GM12878 (cell line): ENCODE results near the gene TBCD. TPM values are rescaled to one million over a fixed set of nuclear protein-coding genes. Genes with fewer than 3 reads are reported as not detected.

Experiments used
- ATAC-seq: fragments of 200-7000 bp; cut with Tn5 transposase; 3 replicates; pipeline ENCODE4 v1.9.1; 2020; ENCODE audit warnings: mild to moderate bottlenecking, moderate library complexity
- BruUV-seq: library from RNA; stranded (reverse); fragments of 400-500 nt; replicated peaks from 2 replicates; lab custom pipeline; 2021; lab: Mats Ljungman, UMichigan
- CTCF ChIA-PET: fragments of 300-600 bp; sonication (Branson Sonifier 250); formaldehyde crosslinking; extraction: SDS; loops from one replicate; lab custom pipeline; 2021; ENCODE audit warnings: inconsistent platforms; lab: Yijun Ruan, JAX
- POLR2A ChIA-PET: fragments of 350-600 bp; formaldehyde crosslinking; extraction: SDS; loops from one replicate; lab custom pipeline; 2021; ENCODE audit warnings: inconsistent platforms; lab: Charles Lee
- RAD21 ChIA-PET: fragments of 300-600 bp; sonication (Branson Sonifier 250); formaldehyde crosslinking; loops from one replicate; lab custom pipeline; 2023; ENCODE audit warnings: antibody characterized with exemption; ENCODE audit not compliant: unreplicated experiment; lab: Charles Lee
- SMC1A ChIA-PET: fragments of 300-600 bp; sonication (Branson Sonifier 250); formaldehyde crosslinking; loops from one replicate; lab custom pipeline; 2023; ENCODE audit not compliant: unreplicated experiment, uncharacterized antibody; lab: Charles Lee
- DNase-seq: peaks from one replicate; pipeline ENCODE4 v3.0.0-alpha.2; 2011; ENCODE audit warnings: low read depth, low spot score
- FAIRE-seq: peaks from 3 replicates; lab custom pipeline; 2011; peaks lifted over from hg19 to GRCh38; lab: Jason Lieb, UNC
- H2AFZ ChIP-seq: 2 replicates; pipeline ENCODE4 v1.6.0; 2011; ENCODE audit warnings: low read depth, low read length, control low read depth; ENCODE audit not compliant: control insufficient read depth
- H3K27ac ChIP-seq: 2 replicates; pipeline ENCODE4 v1.5.1; 2011; ENCODE audit warnings: control low read depth; ENCODE audit not compliant: control insufficient read depth, insufficient read depth
- H3K27me3 ChIP-seq, 2 experiments: replicated peaks in 1 of 2; 2 replicates each; pipeline versions ENCODE4 v1.6.0 to v1.6.1; 2011; ENCODE audit warnings: low read length in 1 of 2; ENCODE audit not compliant: control insufficient read depth in 2 of 2, insufficient read depth in 2 of 2
- H3K36me3 ChIP-seq, 2 experiments: 2 replicates each; pipeline ENCODE4 v1.5.1; 2011; ENCODE audit warnings: low read length in 1 of 2; ENCODE audit not compliant: control insufficient read depth in 2 of 2, insufficient read depth in 2 of 2
- H3K4me1 ChIP-seq: 2 replicates; pipeline ENCODE4 v1.6.1; 2011; ENCODE audit warnings: mild to moderate bottlenecking, low read length, moderate library complexity, mixed read lengths; ENCODE audit not compliant: control insufficient read depth, insufficient read depth
- H3K4me2 ChIP-seq: 2 replicates; pipeline ENCODE4 v1.6.0; 2011; ENCODE audit warnings: control low read depth; ENCODE audit not compliant: control insufficient read depth, insufficient read depth
- H3K4me3 ChIP-seq: fragments of 200-600 bp; sonication (generic); 2 replicates; pipeline ENCODE4 v1.5.1; 2016
- H3K79me2 ChIP-seq: 2 replicates; pipeline ENCODE4 v1.6.0; 2011; ENCODE audit warnings: low read length; ENCODE audit not compliant: control insufficient read depth, insufficient read depth
- H3K9ac ChIP-seq: 2 replicates; pipeline ENCODE4 v1.8.0; 2011; ENCODE audit warnings: low read length, control low read depth, mixed read lengths; ENCODE audit not compliant: control insufficient read depth, insufficient read depth
- H3K9me3 ChIP-seq: replicated peaks from 3 replicates; pipeline ENCODE4 v1.5.1; 2011; ENCODE audit warnings: mild to moderate bottlenecking, low read length; ENCODE audit not compliant: control insufficient read depth, insufficient read depth
- H4K20me1 ChIP-seq: 2 replicates; pipeline ENCODE4 v1.6.0; 2011; ENCODE audit not compliant: control insufficient read depth, insufficient read depth
- ATF7 ChIP-seq: fragments of 450-650 bp; IDR thresholded peaks from 2 replicates; pipeline ENCODE4 v1.6.1; 2016; ENCODE audit warnings: low read depth, mild to moderate bottlenecking
- BHLHE40 ChIP-seq, 2 experiments: fragments of 450-650 bp in 1 of 2; IDR thresholded peaks; 2 replicates each; pipeline ENCODE4 v1.6.1; 2011 to 2017; ENCODE audit warnings: low read depth in 2 of 2, borderline replicate concordance in 1 of 2, improper control_type of control experiment in 1 of 2, low read length in 1 of 2, mild to moderate bottlenecking in 1 of 2
- CTCF ChIP-seq, 3 experiments: IDR thresholded peaks in 2 of 3; conservative IDR thresholded peaks in 1 of 3; 2 replicates each; pipeline ENCODE4 v1.5.1; 2011; ENCODE audit warnings: low read depth in 3 of 3, low read length in 3 of 3, mild to moderate bottlenecking in 3 of 3, control low read depth in 2 of 3, moderate library complexity in 2 of 3, inconsistent platforms in 1 of 3, mixed read lengths in 1 of 3; ENCODE audit not compliant: control insufficient read depth in 2 of 3, insufficient read depth in 1 of 3; ENCODE audit errors: extremely low read depth in 1 of 3
- E2F8 ChIP-seq: fragments of 450-650 bp; IDR thresholded peaks from 2 replicates; pipeline ENCODE4 v1.6.1; 2018; ENCODE audit warnings: mild to moderate bottlenecking, low read depth, moderate library complexity; ENCODE audit not compliant: partially characterized antibody
- IRF5 ChIP-seq: fragments of 450-650 bp; IDR thresholded peaks from 2 replicates; pipeline ENCODE4 v1.6.1; 2017; ENCODE audit warnings: borderline replicate concordance
- NRF1 ChIP-seq: conservative IDR thresholded peaks from 2 replicates; pipeline ENCODE4 v1.6.1; 2011; ENCODE audit warnings: mild to moderate bottlenecking, low read depth, low read length, improper control_type of control experiment
- POLR2A ChIP-seq: IDR thresholded peaks from 2 replicates; pipeline ENCODE4 v1.6.1; 2011; ENCODE audit warnings: low read depth, mild to moderate bottlenecking, low read length
- RAD21 ChIP-seq: IDR thresholded peaks from 2 replicates; pipeline ENCODE4 v1.6.1; 2011; ENCODE audit warnings: mild to moderate bottlenecking, low read depth, low read length, moderate library complexity; ENCODE audit not compliant: insufficient read depth
- ZBED1 ChIP-seq: IDR thresholded peaks from 2 replicates; pipeline ENCODE4 v1.6.1; 2016; ENCODE audit warnings: borderline replicate concordance
- WGBS: methylation state at CpG from one replicate; pipeline ENCODE4 v1.1.6; 2016; ENCODE audit warnings: low lambda C conversion rate; ENCODE audit not compliant: insufficient replicate concordance, insufficient coverage; ENCODE audit errors: missing lambda C conversion rate; 5-methylcytosine and 5-hydroxymethylcytosine counted together
- in situ Hi-C: fragments of 300-500 bp; cut with MboI; formaldehyde crosslinking; loops from 9 replicates; pipeline ENCODE4 v1.14.3; 2018; ENCODE audit warnings: mixed read lengths
- intact Hi-C: fragments of 100-400 bp; cut with micrococcal nuclease; formaldehyde crosslinking; loops from one replicate; pipeline ENCODE4 v1.14.2; 2022; ENCODE audit not compliant: unreplicated experiment
- polyA plus RNA-seq, 11 experiments: library from polyadenylated mRNA; depleted of rRNA in 4 of 11; unstranded in 6 of 11; stranded (reverse) in 5 of 11; fragments of >200 nt; fragmentation: Nextera tagmentation in 4 of 11; fragmentation: Illumina TruSeq in 1 of 11; extraction: Ambion mirVana in 4 of 11; extraction: Trizol in 1 of 11; gene quantifications; 1 replicate in 1 of 11; 2 replicates in 10 of 11; pipeline versions ENCODE4 v1.2.1 to v1.2.3, GENCODE V29; 2011 to 2016; ENCODE audit warnings: inconsistent platforms in 2 of 11, missing spikeins in 2 of 11, low read depth in 1 of 11
- total RNA-seq, 4 experiments: library from RNA; depleted of rRNA in 3 of 4; stranded (reverse); fragments of >200 nt in 3 of 4; fragmentation: Illumina TruSeq in 1 of 4; extraction: Trizol in 1 of 4; gene quantifications; 2 replicates each; pipeline versions ENCODE4 v1.2.1 to v1.2.3, GENCODE V29; 2013 to 2021
- TF ChIP-seq, protein P1 (sequence below): IDR thresholded peaks from 2 replicates; pipeline ENCODE4 v1.6.1; 2011; ENCODE audit warnings: low read depth, low read length, improper control_type of control experiment, borderline replicate concordance

The TBCD gene
- total and polyA plus RNA-seq, 10 of the 15 experiments (the other 5 are each of a cell fraction or from before 2014, with no cell fraction given): 10.3 to 114 (median 52.4) TPM

DNA sequence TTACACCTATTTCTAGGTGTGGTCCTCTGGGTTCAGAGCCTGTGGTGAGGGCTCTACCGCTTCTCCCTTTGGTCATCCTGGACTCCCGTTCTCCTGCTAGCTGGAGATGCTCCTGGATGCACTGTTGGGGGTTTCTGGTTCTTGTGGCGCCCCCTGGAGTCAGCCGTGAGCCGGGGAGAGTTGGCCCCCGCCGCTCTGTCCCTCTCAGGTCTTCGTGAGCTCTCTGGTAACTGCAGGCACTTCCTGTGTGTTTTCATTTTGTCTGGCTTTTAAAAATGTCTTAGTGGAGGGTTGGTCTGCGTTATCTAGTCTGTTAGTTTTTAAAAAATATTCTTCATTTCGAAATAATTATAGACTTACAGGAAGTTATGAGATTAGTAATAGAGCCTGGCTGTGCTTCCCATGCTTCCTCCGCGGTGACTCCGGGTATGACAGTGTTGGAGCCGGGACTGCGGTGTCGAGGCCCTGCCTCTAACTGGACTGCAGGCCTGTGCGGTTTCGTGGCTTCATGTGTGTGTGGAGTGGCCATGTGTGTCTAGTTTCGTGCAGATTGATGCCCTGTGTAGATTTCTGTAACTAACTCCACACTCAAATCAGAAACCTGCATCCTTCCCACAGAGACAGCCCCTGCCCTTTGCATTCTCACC, 166.0 kb downstream of the TBCD start:
- WGBS: 77% methylated on average over 19 of the region's 19 CpGs
- BruUV-seq: no TSS peak
- Histone ChIP-seq H3K4me1 (peaks cover 24% of the 10 kb centered on the region), H3K27ac (no peak overlapping the region), H3K27me3 (no peaks in the 10 kb centered on the region), H3K4me3 (no peak overlapping the region)
- POLR2A ChIA-PET: interaction anchor here (0.6 kb wide), 1 partner anchor 46 kb away, joined by 3 read pairs; no protein-coding TSS in a partner anchor
- DNase-seq: no peak
- in situ Hi-C loops: no loop called here
- TF ChIP-seq IRF5 (no peak), ATF7 (no peak), NRF1 (no peak), BHLHE40 (IDR thresholded peaks at IDR 0.05; ENCODE audit: borderline replicate concordance in 1 of 2, low read depth in 2 of 2, low read length in 1 of 2) (no peak), RAD21 (peak; percentile 9; the same call in 1 of the 2 replicates), E2F8 (no peak), CTCF (IDR thresholded peaks at IDR 0.05 in 2 of 3, conservative IDR thresholded peaks at IDR 0.05 in 1 of 3; ENCODE audit: control insufficient read depth in 2 of 3, extremely low read depth in 1 of 3, insufficient read depth in 1 of 3, low read depth in 3 of 3, low read length in 3 of 3) (peak in 2 of 3 experiments; percentile 20 to 23; a peak in 1 of 6 replicates), POLR2A (no peak), ZBED1 (no peak)
- TF ChIP-seq, protein P1, sequence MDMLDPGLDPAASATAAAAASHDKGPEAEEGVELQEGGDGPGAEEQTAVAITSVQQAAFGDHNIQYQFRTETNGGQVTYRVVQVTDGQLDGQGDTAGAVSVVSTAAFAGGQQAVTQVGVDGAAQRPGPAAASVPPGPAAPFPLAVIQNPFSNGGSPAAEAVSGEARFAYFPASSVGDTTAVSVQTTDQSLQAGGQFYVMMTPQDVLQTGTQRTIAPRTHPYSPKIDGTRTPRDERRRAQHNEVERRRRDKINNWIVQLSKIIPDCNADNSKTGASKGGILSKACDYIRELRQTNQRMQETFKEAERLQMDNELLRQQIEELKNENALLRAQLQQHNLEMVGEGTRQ: no peak
- TF ChIP-seq, all 136 proteins: peak for 2
- intact Hi-C loops: no loop called here
- Histone ChIP-seq H3K9me3 (no peaks in the 10 kb centered on the region), H3K4me2 (no peak overlapping the region), H3K79me2 (no peaks in the 10 kb centered on the region), H2AFZ (no peak overlapping the region), H3K9ac (no peak overlapping the region), H3K36me3 (peaks cover 2 to 13% of the 10 kb centered on the region in 2 experiments; a peak in 3 of 4 replicates), H4K20me1 (no peaks in the 10 kb centered on the region)
- FAIRE-seq (no peak), ATAC-seq (no peak)
- ChIA-PET CTCF (interaction anchor here (1.3 kb wide), 1 partner anchor 136 kb away, joined by 6 read pairs; no protein-coding TSS in a partner anchor), SMC1A (interaction anchor here (1.8 kb wide), 1 partner anchor 136 kb away, joined by 6 read pairs; no protein-coding TSS in a partner anchor), RAD21 (interaction anchor here (1.7 kb wide), 1 partner anchor 136 kb away, joined by 8 read pairs; no protein-coding TSS in a partner anchor)
